Activated T-cell treated with anti-CD3 and anti-CD28 coated beads for 1 hour (primary cell): ENCODE data around the gene POFUT2.

Source experiments
- DNase-seq: peaks from one replicate; pipeline ENCODE4 v3.0.0-alpha.2; 2020; ENCODE audit warnings: low read depth

The POFUT2 gene

DNA sequence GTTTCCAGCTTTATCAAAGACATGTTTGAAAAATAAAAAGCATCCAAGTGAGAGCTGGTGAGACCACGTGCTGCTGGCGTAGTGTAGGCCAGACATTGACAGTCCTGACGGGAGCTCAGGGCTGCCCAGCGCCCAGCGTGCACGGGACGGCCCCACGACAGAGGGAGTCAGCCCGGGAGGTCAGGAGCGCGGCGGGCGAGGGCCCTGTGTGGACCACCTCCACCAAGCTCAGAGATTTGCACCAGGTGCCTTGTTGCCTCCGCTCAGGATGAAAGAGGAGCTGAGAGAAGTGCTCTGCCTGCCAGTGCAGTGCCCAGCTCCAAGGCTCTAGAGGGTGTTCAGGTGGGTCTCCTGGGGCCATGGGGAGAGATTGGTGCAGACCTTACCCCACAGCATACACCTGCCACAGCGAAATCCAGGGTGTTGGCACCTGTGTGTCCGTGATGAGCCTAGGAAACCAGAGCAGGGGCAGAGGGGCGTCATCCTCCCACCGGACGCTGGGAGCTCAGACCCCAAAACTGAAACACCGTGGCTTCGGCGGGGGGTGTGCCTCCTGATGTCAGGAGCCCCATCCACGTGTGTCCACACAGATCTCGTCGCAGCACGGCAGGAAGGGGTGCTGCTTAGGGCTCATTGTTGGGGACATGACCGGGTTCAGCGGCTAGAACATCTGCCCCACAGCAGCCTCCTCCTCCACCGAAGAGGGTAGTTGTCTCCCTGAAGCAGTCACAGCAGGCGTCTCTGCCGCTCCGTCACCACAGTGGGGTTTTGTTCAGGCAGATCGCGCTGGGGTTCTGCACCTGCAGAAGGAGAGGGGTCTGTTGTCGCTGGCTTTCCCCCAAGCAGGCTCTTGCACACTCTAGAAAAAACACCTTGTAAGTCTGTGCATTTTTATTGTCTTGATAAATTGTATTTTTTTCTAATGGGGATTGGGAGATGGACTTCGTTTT, 64.2 kb downstream of the POFUT2 start:
- no peak for DNase-seq

- DNase-seq, result no peak
Observed at GRCh38 chr21:45222001-45222400, 65.7 kb downstream of the POFUT2 start.

GRCh38 chr21:45220714-45221490, 66.8 kb downstream of the POFUT2 start:
- no peak for DNase-seq

- no peak for DNase-seq
Observed at GRCh38 chr21:45220071-45220481, 67.6 kb downstream of the POFUT2 start.

DNA sequence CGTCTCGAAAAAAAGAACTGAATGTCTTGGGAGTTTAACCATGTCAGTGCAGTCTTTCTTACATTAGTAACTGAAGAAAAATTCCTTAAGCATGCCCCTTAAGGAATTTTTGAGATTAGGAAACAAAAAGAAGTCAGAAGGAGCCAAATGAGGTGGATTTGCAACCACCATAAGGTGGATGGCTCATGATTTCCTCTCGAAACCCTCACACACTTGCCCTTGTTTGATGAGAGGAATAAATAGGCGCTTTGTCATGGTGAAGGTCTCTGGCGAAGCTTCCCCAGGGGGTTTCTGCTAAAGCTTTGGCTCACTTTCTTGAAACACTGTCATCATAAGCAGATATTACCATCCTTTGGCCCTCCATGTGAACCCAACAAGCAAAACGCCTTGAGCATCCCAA, 68.2 kb downstream of the POFUT2 start:
- DNase-seq, result no peak

- no peak for DNase-seq
Observed at GRCh38 chr21:45217010-45217409, 70.7 kb downstream of the POFUT2 start.

- DNase-seq, result no peak
Observed at GRCh38 chr21:45215213-45215612, 72.5 kb downstream of the POFUT2 start.
